GM19468 (cell line): ENCODE data around the gene ALKBH6.

Experiments
- ATAC-seq: cut with Tn5 transposase; IDR thresholded peaks from one replicate; pipeline ENCODE4 v1.9.1; 2021; ENCODE audit warnings: mild to moderate bottlenecking, moderate library complexity, moderate number of reproducible peaks; ENCODE audit not compliant: unreplicated experiment; ENCODE audit errors: extremely low read depth

ALKBH6 gene

DNA sequence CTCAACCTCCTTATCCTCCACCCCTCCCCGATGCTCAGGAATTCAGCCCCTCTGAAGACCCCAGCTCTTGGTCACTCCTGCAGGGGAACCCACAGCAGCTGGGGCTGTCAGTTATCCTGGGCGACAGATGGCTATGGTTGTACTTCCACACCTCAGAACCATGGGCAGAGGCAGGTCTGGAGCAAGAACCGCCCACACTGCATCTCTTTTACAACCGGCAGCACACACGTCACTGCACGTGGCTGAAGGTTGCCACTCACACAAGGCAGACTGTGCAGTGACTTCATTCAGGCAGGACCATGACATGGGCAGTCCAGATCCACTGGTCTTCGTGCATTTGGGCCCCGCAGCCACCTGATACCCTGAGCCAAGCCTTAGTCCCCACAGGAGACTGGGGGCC is 40.5 kb downstream of the ALKBH6 start:
- ATAC-seq: no peak

DNA sequence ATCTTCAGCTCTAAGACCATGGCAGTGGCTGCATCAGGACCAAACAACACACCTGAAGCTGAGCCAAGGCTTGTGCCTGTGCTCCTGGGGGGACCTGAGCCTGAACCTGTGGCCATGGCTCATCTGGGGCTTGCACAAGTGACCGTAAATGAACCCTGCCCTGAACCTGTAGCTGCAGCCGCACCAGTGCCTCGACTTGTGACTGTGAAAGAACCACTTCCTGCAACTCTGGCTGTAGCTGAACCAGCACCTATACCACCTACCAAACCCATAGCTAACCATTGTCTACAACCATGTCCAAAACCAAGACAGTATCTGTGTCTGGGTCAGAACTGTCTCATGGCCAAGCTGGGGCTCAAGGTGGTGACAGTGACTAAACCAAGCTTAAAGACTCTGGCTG is 47.2 kb downstream of the ALKBH6 start:
- ATAC-seq: no peak

DNA sequence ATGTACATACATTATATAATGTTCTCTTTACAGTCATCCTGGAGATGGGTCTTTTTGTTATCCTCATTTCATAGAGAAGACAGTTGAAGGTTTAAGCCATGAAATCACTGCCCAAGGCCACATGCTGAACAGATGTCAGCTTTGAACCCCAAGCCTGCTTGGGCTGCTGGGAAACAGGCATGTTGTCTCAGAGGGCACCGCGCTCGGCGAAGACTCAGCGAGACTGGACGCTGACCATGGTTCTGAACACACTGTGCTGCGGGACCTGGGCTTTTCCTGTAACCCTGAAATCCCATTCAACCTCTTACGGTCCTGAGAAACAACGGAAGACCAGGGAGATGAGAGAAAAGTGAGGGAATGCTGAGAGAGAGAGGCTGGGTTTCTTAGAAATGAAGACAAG is 50.5 kb downstream of the ALKBH6 start:
- ATAC-seq: no peak

DNA sequence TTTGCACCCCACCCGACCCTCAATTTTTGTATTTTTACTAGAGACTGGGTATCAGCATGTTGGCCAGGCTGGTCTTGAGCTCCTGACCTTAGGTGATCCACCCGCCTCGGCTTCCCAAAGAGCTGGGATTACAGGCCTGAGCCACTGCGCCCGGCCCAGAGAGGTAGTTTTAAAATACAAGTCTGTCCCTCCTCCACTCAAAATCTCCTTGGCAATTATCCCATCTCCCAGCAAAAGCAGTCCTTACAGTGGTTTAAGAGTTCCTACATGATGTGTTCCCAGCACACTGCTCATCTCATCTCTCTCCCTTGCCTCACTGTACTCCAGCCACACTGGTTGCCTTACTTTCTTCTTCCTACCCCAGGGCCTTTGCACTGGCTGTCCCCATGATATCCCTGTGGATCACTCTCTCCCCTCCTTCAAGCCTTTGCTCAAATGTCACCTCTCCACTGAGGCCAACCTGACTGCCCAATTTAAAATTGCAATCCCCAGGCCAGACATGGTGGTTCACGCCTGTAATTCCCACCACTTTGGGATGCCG is 53.5 kb downstream of the ALKBH6 start:
- no peak for ATAC-seq

DNA sequence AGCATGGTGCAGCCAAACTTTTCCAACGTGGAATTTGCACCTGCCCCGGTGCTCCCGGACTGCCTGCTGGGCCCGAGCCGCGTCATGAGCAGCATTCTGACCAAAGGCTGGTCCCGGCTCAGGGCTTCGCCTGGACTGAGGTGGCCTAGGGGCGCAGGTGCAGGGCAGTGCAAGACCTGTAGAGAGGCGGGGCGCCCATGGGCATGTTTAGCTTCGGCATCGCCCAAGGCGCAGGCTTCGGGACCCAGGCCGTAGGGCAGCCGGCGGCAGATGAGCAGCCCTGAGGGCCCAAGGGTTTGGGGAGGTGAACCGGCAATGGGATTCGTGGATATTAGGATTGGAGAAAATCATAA is 54.1 kb downstream of the ALKBH6 start:
- ATAC-seq: no peak
